NB4 (cell line): Measurements from ENCODE around the gene BCL2L1.
A peak's percentile ranks its signal among the peaks of the same experiment; 100 is the strongest.

Experiments used
- DNase-seq: peaks from one replicate; pipeline ENCODE4 v3.0.0; 2010; ENCODE audit warnings: low read depth
- H3K4me3 ChIP-seq: one replicate; pipeline ENCODE4 v1.5.1; 2011; ENCODE audit warnings: mild to moderate bottlenecking, low read depth, low read length, moderate library complexity
- MYC ChIP-seq: IDR thresholded peaks from 2 replicates; pipeline ENCODE4 v1.6.1; 2011; ENCODE audit warnings: low read depth, low read length
- POLR2A ChIP-seq: IDR thresholded peaks from 2 replicates; pipeline ENCODE4 v1.6.1; 2011; ENCODE audit warnings: mild to moderate bottlenecking; ENCODE audit not compliant: insufficient read length; ENCODE audit errors: extremely low read depth
- TF ChIP-seq, protein P1 (sequence below): IDR thresholded peaks from 2 replicates; pipeline ENCODE4 v1.6.1; 2011; ENCODE audit warnings: low read depth, low read length
- TF ChIP-seq, protein P2 (sequence below): IDR thresholded peaks from one replicate; pipeline ENCODE4 v1.5.1; 2012; ENCODE audit warnings: low read depth, low read length

BCL2L1 gene

GRCh38 chr20:31708736-31709534 is 13.7 kb downstream of the BCL2L1 start:
- no peak overlapping the region for H3K4me3 ChIP-seq
- TF ChIP-seq POLR2A, result no peak
- no peak for TF ChIP-seq MYC
- TF ChIP-seq, protein P1, sequence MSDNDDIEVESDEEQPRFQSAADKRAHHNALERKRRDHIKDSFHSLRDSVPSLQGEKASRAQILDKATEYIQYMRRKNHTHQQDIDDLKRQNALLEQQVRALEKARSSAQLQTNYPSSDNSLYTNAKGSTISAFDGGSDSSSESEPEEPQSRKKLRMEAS, result no peak
- TF ChIP-seq, protein P2, sequence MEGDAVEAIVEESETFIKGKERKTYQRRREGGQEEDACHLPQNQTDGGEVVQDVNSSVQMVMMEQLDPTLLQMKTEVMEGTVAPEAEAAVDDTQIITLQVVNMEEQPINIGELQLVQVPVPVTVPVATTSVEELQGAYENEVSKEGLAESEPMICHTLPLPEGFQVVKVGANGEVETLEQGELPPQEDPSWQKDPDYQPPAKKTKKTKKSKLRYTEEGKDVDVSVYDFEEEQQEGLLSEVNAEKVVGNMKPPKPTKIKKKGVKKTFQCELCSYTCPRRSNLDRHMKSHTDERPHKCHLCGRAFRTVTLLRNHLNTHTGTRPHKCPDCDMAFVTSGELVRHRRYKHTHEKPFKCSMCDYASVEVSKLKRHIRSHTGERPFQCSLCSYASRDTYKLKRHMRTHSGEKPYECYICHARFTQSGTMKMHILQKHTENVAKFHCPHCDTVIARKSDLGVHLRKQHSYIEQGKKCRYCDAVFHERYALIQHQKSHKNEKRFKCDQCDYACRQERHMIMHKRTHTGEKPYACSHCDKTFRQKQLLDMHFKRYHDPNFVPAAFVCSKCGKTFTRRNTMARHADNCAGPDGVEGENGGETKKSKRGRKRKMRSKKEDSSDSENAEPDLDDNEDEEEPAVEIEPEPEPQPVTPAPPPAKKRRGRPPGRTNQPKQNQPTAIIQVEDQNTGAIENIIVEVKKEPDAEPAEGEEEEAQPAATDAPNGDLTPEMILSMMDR, result no peak
- DNase-seq, result no peak

GRCh38 chr20:31707994-31708735 is 14.5 kb downstream of the BCL2L1 start:
- H3K4me3 ChIP-seq, result no peak overlapping the region
- TF ChIP-seq MYC, result no peak
- TF ChIP-seq, protein P1, result no peak
- TF ChIP-seq POLR2A, result no peak
- TF ChIP-seq, protein P2, result no peak
- no peak for DNase-seq

GRCh38 chr20:31707258-31707615 is 15.4 kb downstream of the BCL2L1 start:
- TF ChIP-seq, protein P1, result no peak
- no peak for TF ChIP-seq POLR2A
- TF ChIP-seq, protein P2, result no peak
- no peak for TF ChIP-seq MYC
- H3K4me3 ChIP-seq, result no peak overlapping the region
- no peak for DNase-seq

DNA sequence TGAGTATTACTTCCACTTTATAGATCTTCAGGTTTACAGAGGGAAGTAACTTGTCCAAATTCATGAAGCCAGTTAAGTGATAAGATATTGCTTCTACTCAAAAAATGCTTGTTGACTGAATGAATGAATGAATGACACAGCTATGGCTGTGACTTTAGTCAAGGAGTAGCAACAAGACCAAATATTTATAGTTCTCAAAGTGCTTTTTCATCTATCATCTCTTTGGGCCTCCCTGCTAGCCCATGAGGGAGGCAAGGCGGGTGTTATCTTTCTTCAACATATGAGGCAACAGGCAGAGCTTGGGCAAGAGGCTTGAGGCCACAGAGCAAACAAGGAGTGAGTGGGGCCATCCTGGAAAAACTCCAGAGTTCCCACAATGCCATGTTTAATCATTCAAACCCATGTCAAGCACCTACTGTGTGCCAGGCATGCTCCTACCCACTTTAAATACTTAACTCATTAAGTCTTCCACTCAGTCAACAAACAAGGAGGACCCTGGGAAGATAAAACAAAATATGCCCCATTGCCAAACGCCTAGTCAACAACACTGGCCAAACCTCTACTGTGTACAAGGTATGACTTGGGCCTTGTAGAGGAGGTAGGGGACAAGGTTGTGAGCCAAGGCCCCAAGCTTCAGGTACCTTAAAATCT is 15.9 kb downstream of the BCL2L1 start:
- no peak overlapping the region for H3K4me3 ChIP-seq
- TF ChIP-seq, protein P2, result no peak
- TF ChIP-seq POLR2A (no peak), MYC (no peak; the same call in 1 of the 2 replicates)
- TF ChIP-seq, protein P1, result no peak
- DNase-seq, result peak; percentile 44

- H3K4me3 ChIP-seq, result no peak overlapping the region
- no peak for DNase-seq
- TF ChIP-seq POLR2A (no peak), MYC (no peak)
- TF ChIP-seq, protein P1, result no peak
- TF ChIP-seq, protein P2, result no peak
Observed at GRCh38 chr20:31705598-31706597, 16.8 kb downstream of the BCL2L1 start.
